ENCODE results near the gene SOD2. TPM values are rescaled to one million over a fixed set of nuclear protein-coding genes. Genes with fewer than 3 reads are reported as not detected.

The SOD2 gene
- total RNA-seq, 1 donor from 2014 or later, result 64.0 TPM

DNA sequence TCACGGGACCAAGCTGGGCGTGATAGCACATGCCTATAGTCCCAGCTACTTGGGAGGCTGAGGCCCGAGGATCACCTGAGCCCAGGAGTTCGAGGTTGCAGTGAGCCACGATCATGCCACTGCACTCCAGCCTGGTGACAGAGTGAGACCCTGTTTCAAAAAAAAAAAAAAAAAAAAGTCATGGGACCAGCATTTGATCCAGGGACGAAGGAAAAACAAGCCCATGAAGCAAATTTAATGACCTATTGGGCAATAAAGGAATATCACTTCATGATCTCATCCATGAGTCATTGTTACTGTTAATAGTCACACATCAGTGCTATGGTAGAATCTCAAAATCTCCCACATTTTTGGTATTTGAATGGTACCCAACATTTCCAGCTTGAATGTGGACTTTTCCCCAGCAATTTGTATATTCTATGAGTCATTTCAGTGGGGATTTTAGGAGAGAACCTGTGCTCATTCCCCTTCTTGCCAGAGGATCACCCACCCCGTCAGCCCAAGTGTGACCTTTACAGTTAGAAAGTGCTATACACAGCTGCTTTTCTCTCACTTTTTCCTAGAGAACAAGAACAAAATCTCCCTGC is 8.5 kb upstream of the SOD2 start:
- H3K27ac ChIP-seq (ENCODE audit: low read depth, low read length), result peak overlapping the region; percentile 78
- peak; percentile 91 for DNase-seq (ENCODE audit: low read depth)
- Mint-ChIP-seq H3K27me3 (ENCODE audit: low read depth, unreplicated experiment) (no peaks in the 10 kb centered on the region), H3K4me1 (ENCODE audit: low read depth, unreplicated experiment) (peaks cover 5% of the 10 kb centered on the region), H3K36me3 (ENCODE audit: low read depth, unreplicated experiment) (peaks cover 13% of the 10 kb centered on the region), H3K9me3 (ENCODE audit: unreplicated experiment) (peaks cover 5% of the 10 kb centered on the region), H3K27ac (ENCODE audit: unreplicated experiment) (peak overlapping the region; percentile 58), H3K4me3 (ENCODE audit: unreplicated experiment) (no peak overlapping the region)
- no peaks in the 10 kb centered on the region for H3K9me3 ChIP-seq (ENCODE audit: insufficient read depth, low read depth, low read length)
- H4K20me1 ChIP-seq (ENCODE audit: insufficient read depth, low read length), result no peaks in the 10 kb centered on the region
- H3K9ac ChIP-seq (ENCODE audit: low read length), result peak overlapping the region; percentile 32
- H3K4me1 ChIP-seq (ENCODE audit: insufficient read depth, low read length), result peaks cover 14% of the 10 kb centered on the region
- peak; percentile 26 for FAIRE-seq
- no peak overlapping the region for H3K4me3 ChIP-seq (ENCODE audit: insufficient read depth, low read depth, low read length)
- H3K36me3 ChIP-seq (ENCODE audit: insufficient read depth, low read length), result no peaks in the 10 kb centered on the region
- TF ChIP-seq, protein P1, sequence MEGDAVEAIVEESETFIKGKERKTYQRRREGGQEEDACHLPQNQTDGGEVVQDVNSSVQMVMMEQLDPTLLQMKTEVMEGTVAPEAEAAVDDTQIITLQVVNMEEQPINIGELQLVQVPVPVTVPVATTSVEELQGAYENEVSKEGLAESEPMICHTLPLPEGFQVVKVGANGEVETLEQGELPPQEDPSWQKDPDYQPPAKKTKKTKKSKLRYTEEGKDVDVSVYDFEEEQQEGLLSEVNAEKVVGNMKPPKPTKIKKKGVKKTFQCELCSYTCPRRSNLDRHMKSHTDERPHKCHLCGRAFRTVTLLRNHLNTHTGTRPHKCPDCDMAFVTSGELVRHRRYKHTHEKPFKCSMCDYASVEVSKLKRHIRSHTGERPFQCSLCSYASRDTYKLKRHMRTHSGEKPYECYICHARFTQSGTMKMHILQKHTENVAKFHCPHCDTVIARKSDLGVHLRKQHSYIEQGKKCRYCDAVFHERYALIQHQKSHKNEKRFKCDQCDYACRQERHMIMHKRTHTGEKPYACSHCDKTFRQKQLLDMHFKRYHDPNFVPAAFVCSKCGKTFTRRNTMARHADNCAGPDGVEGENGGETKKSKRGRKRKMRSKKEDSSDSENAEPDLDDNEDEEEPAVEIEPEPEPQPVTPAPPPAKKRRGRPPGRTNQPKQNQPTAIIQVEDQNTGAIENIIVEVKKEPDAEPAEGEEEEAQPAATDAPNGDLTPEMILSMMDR (IDR thresholded peaks at IDR 0.05; ENCODE audit: insufficient read depth, low read depth, low read length), result no peak
- H3K27me3 ChIP-seq (ENCODE audit: insufficient read depth, low read length), result no peaks in the 10 kb centered on the region
- no peak overlapping the region for H2AFZ ChIP-seq (ENCODE audit: low read depth, low read length)
- peak overlapping the region; percentile 55 for H3K4me2 ChIP-seq (ENCODE audit: low read length)
- H3K79me2 ChIP-seq (ENCODE audit: insufficient read depth, low read length), result no peaks in the 10 kb centered on the region

GRCh38 chr6:159700970-159701369 is 7.9 kb upstream of the SOD2 start:
- H3K9ac ChIP-seq (ENCODE audit: low read length), result peak overlapping the region; percentile 51
- H3K27ac ChIP-seq (ENCODE audit: low read depth, low read length), result peak overlapping the region; percentile 78

GRCh38 chr6:159695984-159696383 is 2.9 kb upstream of the SOD2 start:
- peak; percentile 43 for DNase-seq (ENCODE audit: low read depth)
- FAIRE-seq, result peak; percentile 43
- no peak overlapping the region for H3K4me3 Mint-ChIP-seq (ENCODE audit: unreplicated experiment)

More at GRCh38 chr6:159700970-159701369, 7.9 kb upstream of the SOD2 start:
- TF ChIP-seq, protein P1 (IDR thresholded peaks at IDR 0.05; ENCODE audit: insufficient read depth, low read depth, low read length), result no peak
- no peak for TF ChIP-seq EZH2 (IDR thresholded peaks at IDR 0.05; ENCODE audit: insufficient read depth, low read length)
- H3K36me3 ChIP-seq (ENCODE audit: insufficient read depth, low read length), result no peaks in the 10 kb centered on the region
- H4K20me1 ChIP-seq (ENCODE audit: insufficient read depth, low read length), result no peaks in the 10 kb centered on the region
- peak; percentile 4 for DNase-seq (ENCODE audit: low read depth)
- Mint-ChIP-seq H3K4me3 (ENCODE audit: unreplicated experiment) (no peak overlapping the region), H3K27me3 (ENCODE audit: low read depth, unreplicated experiment) (no peaks in the 10 kb centered on the region), H3K36me3 (ENCODE audit: low read depth, unreplicated experiment) (peaks cover 13% of the 10 kb centered on the region), H3K9me3 (ENCODE audit: unreplicated experiment) (peaks cover 5% of the 10 kb centered on the region), H3K4me1 (ENCODE audit: low read depth, unreplicated experiment) (peaks cover 5% of the 10 kb centered on the region), H3K27ac (ENCODE audit: unreplicated experiment) (no peak overlapping the region)
- no peak overlapping the region for H2AFZ ChIP-seq (ENCODE audit: low read depth, low read length)
- peak overlapping the region; percentile 46 for H3K4me2 ChIP-seq (ENCODE audit: low read length)
- no peaks in the 10 kb centered on the region for H3K27me3 ChIP-seq (ENCODE audit: insufficient read depth, low read length)
- H3K79me2 ChIP-seq (ENCODE audit: insufficient read depth, low read length), result no peaks in the 10 kb centered on the region
- FAIRE-seq, result no peak
- peaks cover 14% of the 10 kb centered on the region for H3K4me1 ChIP-seq (ENCODE audit: insufficient read depth, low read length)
- no peaks in the 10 kb centered on the region for H3K9me3 ChIP-seq (ENCODE audit: insufficient read depth, low read depth, low read length)
- H3K4me3 ChIP-seq (ENCODE audit: insufficient read depth, low read depth, low read length), result no peak overlapping the region

More at GRCh38 chr6:159695984-159696383, 2.9 kb upstream of the SOD2 start:
- Mint-ChIP-seq H3K36me3 (ENCODE audit: low read depth, unreplicated experiment) (peaks cover 5% of the 10 kb centered on the region), H3K27ac (ENCODE audit: unreplicated experiment) (no peak overlapping the region), H3K9me3 (ENCODE audit: unreplicated experiment) (no peaks in the 10 kb centered on the region), H3K4me1 (ENCODE audit: low read depth, unreplicated experiment) (peaks cover 15% of the 10 kb centered on the region), H3K27me3 (ENCODE audit: low read depth, unreplicated experiment) (no peaks in the 10 kb centered on the region)
- Histone ChIP-seq H3K4me1 (ENCODE audit: insufficient read depth, low read length) (peaks cover 22% of the 10 kb centered on the region), H3K79me2 (ENCODE audit: insufficient read depth, low read length) (peaks cover 15% of the 10 kb centered on the region), H3K9ac (ENCODE audit: low read length) (no peak overlapping the region), H3K9me3 (ENCODE audit: insufficient read depth, low read depth, low read length) (no peaks in the 10 kb centered on the region), H3K36me3 (ENCODE audit: insufficient read depth, low read length) (no peaks in the 10 kb centered on the region), H3K4me2 (ENCODE audit: low read length) (no peak overlapping the region), H2AFZ (ENCODE audit: low read depth, low read length) (no peak overlapping the region), H3K27ac (ENCODE audit: low read depth, low read length) (no peak overlapping the region), H3K4me3 (ENCODE audit: insufficient read depth, low read depth, low read length) (no peak overlapping the region), H3K27me3 (ENCODE audit: insufficient read depth, low read length) (no peaks in the 10 kb centered on the region), H4K20me1 (ENCODE audit: insufficient read depth, low read length) (peaks cover 6% of the 10 kb centered on the region)
- TF ChIP-seq EZH2 (IDR thresholded peaks at IDR 0.05; ENCODE audit: insufficient read depth, low read length), result no peak
- TF ChIP-seq, protein P1 (IDR thresholded peaks at IDR 0.05; ENCODE audit: insufficient read depth, low read depth, low read length), result no peak

Measured in astrocyte (in vitro differentiated cells and primary cell).